Fibroblast of mammary gland (primary cell): ENCODE data around the gene LEFTY2.

ENCODE experiments used
- DNase-seq: peaks from one replicate; pipeline ENCODE4 v3.0.0-alpha.2; 2010; ENCODE audit warnings: low read depth
- H3K4me3 ChIP-seq: 2 replicates; pipeline ENCODE4 v1.5.1; 2011; ENCODE audit warnings: low read depth, mild to moderate bottlenecking, low read length, moderate library complexity; ENCODE audit not compliant: control insufficient read depth
- TF ChIP-seq, protein P1 (sequence below): conservative IDR thresholded peaks from 2 replicates; pipeline ENCODE4 v1.5.1; 2011; ENCODE audit warnings: low read depth, low read length, inconsistent platforms; ENCODE audit not compliant: control insufficient read depth, insufficient read depth

The LEFTY2 gene

DNA sequence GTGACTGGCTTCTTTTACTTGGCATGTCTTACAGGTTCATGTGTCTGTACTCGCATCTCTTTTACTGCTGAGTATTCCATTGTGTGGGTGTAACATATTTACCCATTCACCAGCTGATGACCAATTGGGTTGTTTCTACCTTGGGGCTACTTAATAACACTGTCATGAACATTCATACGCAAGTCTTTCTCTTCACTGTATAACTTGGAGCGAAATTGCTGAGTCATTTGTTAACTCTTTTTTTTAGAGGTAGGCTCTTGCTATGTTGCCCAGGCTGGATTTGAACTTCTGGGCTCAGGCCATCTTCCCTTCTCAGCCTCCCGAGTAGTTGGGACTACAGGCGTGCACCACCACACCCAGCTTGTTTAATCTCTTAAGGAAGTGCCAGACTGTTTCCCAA is 23.5 kb downstream of the LEFTY2 start:
- no peak overlapping the region for H3K4me3 ChIP-seq
- DNase-seq = peak; percentile 23
- TF ChIP-seq, protein P1, sequence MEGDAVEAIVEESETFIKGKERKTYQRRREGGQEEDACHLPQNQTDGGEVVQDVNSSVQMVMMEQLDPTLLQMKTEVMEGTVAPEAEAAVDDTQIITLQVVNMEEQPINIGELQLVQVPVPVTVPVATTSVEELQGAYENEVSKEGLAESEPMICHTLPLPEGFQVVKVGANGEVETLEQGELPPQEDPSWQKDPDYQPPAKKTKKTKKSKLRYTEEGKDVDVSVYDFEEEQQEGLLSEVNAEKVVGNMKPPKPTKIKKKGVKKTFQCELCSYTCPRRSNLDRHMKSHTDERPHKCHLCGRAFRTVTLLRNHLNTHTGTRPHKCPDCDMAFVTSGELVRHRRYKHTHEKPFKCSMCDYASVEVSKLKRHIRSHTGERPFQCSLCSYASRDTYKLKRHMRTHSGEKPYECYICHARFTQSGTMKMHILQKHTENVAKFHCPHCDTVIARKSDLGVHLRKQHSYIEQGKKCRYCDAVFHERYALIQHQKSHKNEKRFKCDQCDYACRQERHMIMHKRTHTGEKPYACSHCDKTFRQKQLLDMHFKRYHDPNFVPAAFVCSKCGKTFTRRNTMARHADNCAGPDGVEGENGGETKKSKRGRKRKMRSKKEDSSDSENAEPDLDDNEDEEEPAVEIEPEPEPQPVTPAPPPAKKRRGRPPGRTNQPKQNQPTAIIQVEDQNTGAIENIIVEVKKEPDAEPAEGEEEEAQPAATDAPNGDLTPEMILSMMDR = no peak

DNA sequence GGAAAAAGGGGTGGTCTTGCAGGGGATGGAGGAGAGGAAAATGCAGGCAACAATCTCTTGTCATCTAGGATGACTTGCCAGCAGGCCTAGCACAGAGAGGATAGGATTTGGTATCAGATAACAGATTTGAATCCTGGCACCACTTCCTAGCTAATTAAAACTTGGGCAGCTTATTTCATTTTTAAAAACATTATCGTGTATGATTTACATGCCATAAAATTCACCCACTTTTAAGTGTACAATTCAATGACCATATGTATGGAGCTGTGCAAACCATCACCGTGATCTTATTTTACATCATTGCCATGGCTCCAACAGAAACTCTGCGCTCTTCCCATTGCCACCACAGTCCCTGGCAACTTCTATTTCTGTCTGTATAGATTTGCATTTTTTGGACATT is 23.9 kb downstream of the LEFTY2 start:
- DNase-seq = no peak
- TF ChIP-seq, protein P1 = no peak
- no peak overlapping the region for H3K4me3 ChIP-seq

DNA sequence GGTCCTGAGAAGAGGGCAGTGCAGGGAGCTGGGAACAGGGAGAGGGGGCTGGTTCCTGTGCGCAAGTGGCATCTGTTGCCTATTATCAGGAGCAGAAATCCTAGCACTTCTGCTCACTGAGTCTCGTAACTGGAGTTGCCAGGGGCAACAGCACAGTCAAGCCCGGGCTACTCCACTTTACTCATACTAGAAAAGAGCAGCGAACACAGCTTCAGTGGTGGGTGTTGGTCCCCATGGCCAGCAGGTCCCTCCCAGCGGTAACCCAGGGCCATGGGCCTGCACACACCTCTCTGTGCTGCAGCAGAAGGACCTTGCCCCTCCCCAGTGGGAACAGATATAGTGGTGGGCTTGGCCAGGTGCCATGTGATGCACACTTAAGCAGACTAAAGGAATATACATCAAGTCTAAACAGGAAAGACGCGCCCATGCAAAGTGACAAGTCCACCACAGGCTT is 25.5 kb downstream of the LEFTY2 start:
- TF ChIP-seq, protein P1 = no peak
- H3K4me3 ChIP-seq = no peak overlapping the region
- no peak for DNase-seq

DNA sequence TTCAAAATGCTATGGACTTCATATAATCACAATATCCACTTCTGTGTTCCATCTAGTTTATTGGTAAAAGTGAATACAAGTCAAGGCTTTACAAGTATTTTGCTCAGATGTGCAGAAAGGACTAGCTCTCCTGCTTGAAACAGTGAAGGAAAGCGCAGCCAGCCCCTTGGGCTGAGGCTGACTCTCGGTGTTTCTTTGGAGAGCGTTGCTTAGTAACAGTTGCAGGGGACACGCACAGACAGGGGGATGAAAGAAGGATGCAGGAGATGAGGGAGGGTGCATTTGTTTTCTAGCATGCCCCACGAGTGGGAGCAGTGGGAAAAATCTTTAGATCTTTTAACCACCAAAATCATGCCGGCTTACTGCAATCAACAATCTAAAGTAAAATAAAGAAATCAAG is 26.1 kb downstream of the LEFTY2 start:
- no peak overlapping the region for H3K4me3 ChIP-seq
- no peak for DNase-seq
- TF ChIP-seq, protein P1 = no peak

DNA sequence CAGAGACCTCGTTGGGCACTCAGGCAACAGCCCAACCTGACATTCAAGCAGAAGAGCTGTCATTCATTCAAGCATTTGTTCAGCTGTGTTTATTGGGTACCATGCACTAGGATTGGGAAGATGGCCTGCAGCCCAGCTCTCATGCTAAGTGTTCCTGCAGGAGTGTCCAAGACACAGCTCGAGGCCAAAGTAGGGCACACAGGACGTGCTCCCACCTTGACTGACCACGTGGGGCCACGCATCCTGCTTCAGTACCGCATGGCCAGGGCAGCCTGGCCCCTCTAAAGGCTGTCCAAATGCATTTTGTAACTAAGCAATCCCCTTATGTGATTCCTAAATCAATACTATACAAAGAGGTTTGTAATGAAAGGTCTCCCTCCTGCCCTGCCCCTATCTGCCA is 26.6 kb downstream of the LEFTY2 start:
- TF ChIP-seq, protein P1 = no peak
- DNase-seq = no peak
- H3K4me3 ChIP-seq = no peak overlapping the region

DNA sequence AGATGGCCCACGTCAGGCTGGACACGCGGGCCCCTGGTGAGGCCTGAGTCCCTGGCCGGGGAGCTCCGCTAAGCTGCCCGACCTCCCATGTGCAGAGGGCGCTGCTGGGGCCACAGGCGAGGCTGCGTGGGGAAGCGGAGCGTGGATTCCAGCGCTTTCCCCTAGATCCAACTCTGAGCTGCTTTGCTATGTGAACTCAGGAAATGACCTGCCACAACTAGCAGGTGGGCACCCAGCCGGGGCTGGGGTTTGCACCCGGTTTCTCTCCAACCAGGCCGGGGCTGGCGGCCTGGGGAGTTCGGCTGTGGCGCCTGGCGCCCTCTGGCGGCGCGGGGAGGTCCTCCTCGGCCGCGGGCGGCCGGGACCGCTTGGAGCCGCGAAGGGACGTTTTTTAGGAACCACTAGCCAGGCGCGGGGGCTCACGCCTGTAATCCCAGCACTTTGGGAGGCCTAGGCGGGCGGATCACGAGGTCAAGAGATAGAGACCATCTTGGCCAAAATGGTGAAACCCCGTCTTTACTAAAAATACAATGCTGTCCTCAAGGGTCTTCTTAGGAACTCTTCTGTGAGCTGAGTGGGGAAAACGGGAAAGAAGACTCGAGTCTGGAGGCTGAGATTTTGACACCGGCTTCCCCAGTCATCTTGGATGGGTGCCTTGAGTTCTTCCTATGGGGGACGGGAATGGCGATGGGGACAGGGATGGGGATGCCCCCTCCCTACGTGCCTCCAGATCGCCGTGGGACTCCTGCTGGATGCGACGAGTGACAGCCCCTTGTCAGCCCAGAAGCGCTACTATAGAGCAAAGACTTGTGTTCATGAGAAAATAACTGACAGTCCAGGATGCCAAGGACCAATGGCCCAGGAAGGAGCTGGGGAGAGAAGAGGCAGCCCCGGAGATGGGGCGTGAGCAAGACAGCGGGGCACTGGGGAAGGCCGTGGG is 29.6 kb downstream of the LEFTY2 start:
- TF ChIP-seq, protein P1 = peak; percentile 56
- H3K4me3 ChIP-seq = no peak overlapping the region
- DNase-seq = peak; percentile 37
